ENCODE data around the gene AP4M1. TPM values are rescaled to one million over a fixed set of nuclear protein-coding genes. Genes with fewer than 3 reads are reported as not detected.
"Not testable (repeated sequence)": the region's sequence is repeated elsewhere in the genome, so short reads cannot be mapped to it uniquely, and the experiment has no call there.

The AP4M1 gene
- polyA plus RNA-seq, 2 of the 4 experiments (the other 2 are of a cell fraction), result 16.6 to 18.3 TPM

GRCh38 chr7:100141555-100141949 lies 40.1 kb downstream of the AP4M1 start:
- no peaks in the 10 kb centered on the region for H3K4me1 ChIP-seq
- H3K4me3 ChIP-seq, result no peak overlapping the region
- H3K9me3 ChIP-seq, result no peaks in the 10 kb centered on the region
- POLR2A ChIA-PET, result no interaction called here
- no peak for DNase-seq (ENCODE audit: low read depth in 1 of 2, low spot score in 1 of 2)
- 68% methylated on average over 3 of the region's 3 CpGs for WGBS (ENCODE audit: missing lambda C conversion rate)
- no peak for FAIRE-seq
- H3K27ac ChIP-seq, result no peak overlapping the region
- TF ChIP-seq, protein P1, sequence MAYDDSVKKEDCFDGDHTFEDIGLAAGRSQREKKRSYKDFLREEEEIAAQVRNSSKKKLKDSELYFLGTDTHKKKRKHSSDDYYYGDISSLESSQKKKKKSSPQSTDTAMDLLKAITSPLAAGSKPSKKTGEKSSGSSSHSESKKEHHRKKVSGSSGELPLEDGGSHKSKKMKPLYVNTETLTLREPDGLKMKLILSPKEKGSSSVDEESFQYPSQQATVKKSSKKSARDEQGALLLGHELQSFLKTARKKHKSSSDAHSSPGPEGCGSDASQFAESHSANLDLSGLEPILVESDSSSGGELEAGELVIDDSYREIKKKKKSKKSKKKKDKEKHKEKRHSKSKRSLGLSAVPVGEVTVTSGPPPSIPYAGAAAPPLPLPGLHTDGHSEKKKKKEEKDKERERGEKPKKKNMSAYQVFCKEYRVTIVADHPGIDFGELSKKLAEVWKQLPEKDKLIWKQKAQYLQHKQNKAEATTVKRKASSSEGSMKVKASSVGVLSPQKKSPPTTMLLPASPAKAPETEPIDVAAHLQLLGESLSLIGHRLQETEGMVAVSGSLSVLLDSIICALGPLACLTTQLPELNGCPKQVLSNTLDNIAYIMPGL (CRISPR knock-in tag; IDR thresholded peaks at IDR 0.05; ENCODE audit: borderline replicate concordance), result no peak
- TF ChIP-seq SMC3 (IDR thresholded peaks at IDR 0.05) (no peak), TP53 (CRISPR knock-in tag; IDR thresholded peaks at IDR 0.05) (no peak), RAD21 (conservative IDR thresholded peaks at IDR 0.05 in 1 of 2, IDR thresholded peaks at IDR 0.05 in 1 of 2) (no peak), FOXS1 (CRISPR knock-in tag; IDR thresholded peaks at IDR 0.05) (no peak), CBX2 (IDR thresholded peaks at IDR 0.05; ENCODE audit: borderline replicate concordance, low read depth) (no peak), EHF (CRISPR knock-in tag; IDR thresholded peaks at IDR 0.05) (no peak), NFE2L2 (conservative IDR thresholded peaks at IDR 0.05; ENCODE audit: low read length) (no peak), MAZ (IDR thresholded peaks at IDR 0.05; ENCODE audit: borderline replicate concordance, low read depth, low read length) (no peak), CBX8 (IDR thresholded peaks at IDR 0.05) (no peak), JUN (IDR thresholded peaks at IDR 0.05) (no peak), POLR2AphosphoS2 (conservative IDR thresholded peaks at IDR 0.05; ENCODE audit: low read length) (no peak), BHLHE40 (IDR thresholded peaks at IDR 0.05; ENCODE audit: low read depth, low read length) (no peak), NPAS2 (CRISPR knock-in tag; IDR thresholded peaks at IDR 0.05; ENCODE audit: borderline replicate concordance) (no peak)
- TF ChIP-seq, protein P2, sequence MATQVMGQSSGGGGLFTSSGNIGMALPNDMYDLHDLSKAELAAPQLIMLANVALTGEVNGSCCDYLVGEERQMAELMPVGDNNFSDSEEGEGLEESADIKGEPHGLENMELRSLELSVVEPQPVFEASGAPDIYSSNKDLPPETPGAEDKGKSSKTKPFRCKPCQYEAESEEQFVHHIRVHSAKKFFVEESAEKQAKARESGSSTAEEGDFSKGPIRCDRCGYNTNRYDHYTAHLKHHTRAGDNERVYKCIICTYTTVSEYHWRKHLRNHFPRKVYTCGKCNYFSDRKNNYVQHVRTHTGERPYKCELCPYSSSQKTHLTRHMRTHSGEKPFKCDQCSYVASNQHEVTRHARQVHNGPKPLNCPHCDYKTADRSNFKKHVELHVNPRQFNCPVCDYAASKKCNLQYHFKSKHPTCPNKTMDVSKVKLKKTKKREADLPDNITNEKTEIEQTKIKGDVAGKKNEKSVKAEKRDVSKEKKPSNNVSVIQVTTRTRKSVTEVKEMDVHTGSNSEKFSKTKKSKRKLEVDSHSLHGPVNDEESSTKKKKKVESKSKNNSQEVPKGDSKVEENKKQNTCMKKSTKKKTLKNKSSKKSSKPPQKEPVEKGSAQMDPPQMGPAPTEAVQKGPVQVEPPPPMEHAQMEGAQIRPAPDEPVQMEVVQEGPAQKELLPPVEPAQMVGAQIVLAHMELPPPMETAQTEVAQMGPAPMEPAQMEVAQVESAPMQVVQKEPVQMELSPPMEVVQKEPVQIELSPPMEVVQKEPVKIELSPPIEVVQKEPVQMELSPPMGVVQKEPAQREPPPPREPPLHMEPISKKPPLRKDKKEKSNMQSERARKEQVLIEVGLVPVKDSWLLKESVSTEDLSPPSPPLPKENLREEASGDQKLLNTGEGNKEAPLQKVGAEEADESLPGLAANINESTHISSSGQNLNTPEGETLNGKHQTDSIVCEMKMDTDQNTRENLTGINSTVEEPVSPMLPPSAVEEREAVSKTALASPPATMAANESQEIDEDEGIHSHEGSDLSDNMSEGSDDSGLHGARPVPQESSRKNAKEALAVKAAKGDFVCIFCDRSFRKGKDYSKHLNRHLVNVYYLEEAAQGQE (IDR thresholded peaks at IDR 0.05), result no peak
- no peak overlapping the region for H3K4me2 ChIP-seq
- CTCF ChIA-PET, result interaction anchor here (0.7 to 23.1 kb wide), 2 partner anchors 7 to 10 kb away, joined by 3 to 245 read pairs; no protein-coding TSS in a partner anchor
- ATAC-seq, result no peak

DNA sequence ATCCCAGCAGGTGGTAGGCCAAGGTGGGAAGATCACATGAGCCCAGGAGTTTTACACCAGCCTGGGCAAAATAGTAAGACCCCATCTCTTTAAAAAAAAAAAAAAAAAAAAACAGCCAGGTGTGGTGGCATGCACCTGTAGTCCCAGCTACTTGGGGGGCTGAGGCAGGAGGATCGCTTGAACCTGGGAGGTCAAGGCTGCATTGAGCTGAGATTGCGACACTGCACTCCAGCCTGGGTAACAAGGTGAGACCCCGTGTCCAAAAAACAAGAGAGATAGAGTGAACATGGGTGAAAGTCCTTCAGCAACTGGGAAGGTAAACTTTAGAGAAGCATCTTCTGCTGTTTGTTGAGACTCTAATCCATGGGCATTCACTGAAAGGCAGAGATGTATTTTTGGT lies 41.0 kb downstream of the AP4M1 start:
- no peak overlapping the region for H3K4me2 ChIP-seq
- no peak for DNase-seq (ENCODE audit: low read depth in 1 of 2, low spot score in 1 of 2)
- 62% methylated on average over 3 of the region's 3 CpGs for WGBS (ENCODE audit: missing lambda C conversion rate)
- H3K4me1 ChIP-seq, result no peaks in the 10 kb centered on the region
- ATAC-seq, result no peak; a peak in 1 of 6 replicates
- no peak overlapping the region for H3K27ac ChIP-seq
- no peak for FAIRE-seq
- no peaks in the 10 kb centered on the region for H3K9me3 ChIP-seq
- no peak overlapping the region for H3K4me3 ChIP-seq
- no peak for TF ChIP-seq FOSB (CRISPR knock-in tag; IDR thresholded peaks at IDR 0.05)
- no peak for TF ChIP-seq CHD2 (IDR thresholded peaks at IDR 0.05; ENCODE audit: low read length, partially characterized antibody)
- no peak for TF ChIP-seq SMC3 (IDR thresholded peaks at IDR 0.05)
- TF ChIP-seq NR3C1 (IDR thresholded peaks at IDR 0.05), result no peak
- no peak for TF ChIP-seq BHLHE40 (IDR thresholded peaks at IDR 0.05; ENCODE audit: low read depth, low read length)
- no peak for TF ChIP-seq PHF8 (IDR thresholded peaks at IDR 0.05; ENCODE audit: borderline replicate concordance, low read depth)
- no peak for TF ChIP-seq MYC (IDR thresholded peaks at IDR 0.05; ENCODE audit: borderline replicate concordance, low read length)
- TF ChIP-seq, protein P3, sequence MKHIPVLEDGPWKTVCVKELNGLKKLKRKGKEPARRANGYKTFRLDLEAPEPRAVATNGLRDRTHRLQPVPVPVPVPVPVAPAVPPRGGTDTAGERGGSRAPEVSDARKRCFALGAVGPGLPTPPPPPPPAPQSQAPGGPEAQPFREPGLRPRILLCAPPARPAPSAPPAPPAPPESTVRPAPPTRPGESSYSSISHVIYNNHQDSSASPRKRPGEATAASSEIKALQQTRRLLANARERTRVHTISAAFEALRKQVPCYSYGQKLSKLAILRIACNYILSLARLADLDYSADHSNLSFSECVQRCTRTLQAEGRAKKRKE (CRISPR knock-in tag; IDR thresholded peaks at IDR 0.05; ENCODE audit: low read depth), result no peak
- TF ChIP-seq CBX8 (IDR thresholded peaks at IDR 0.05), result no peak
- no peak for TF ChIP-seq KDM1A (IDR thresholded peaks at IDR 0.05; ENCODE audit: low read depth)
- no peak for TF ChIP-seq MAFK (IDR thresholded peaks at IDR 0.05; ENCODE audit: partially characterized antibody)
- no peak for TF ChIP-seq CBX2 (IDR thresholded peaks at IDR 0.05; ENCODE audit: borderline replicate concordance, low read depth)
- TF ChIP-seq, protein P4, sequence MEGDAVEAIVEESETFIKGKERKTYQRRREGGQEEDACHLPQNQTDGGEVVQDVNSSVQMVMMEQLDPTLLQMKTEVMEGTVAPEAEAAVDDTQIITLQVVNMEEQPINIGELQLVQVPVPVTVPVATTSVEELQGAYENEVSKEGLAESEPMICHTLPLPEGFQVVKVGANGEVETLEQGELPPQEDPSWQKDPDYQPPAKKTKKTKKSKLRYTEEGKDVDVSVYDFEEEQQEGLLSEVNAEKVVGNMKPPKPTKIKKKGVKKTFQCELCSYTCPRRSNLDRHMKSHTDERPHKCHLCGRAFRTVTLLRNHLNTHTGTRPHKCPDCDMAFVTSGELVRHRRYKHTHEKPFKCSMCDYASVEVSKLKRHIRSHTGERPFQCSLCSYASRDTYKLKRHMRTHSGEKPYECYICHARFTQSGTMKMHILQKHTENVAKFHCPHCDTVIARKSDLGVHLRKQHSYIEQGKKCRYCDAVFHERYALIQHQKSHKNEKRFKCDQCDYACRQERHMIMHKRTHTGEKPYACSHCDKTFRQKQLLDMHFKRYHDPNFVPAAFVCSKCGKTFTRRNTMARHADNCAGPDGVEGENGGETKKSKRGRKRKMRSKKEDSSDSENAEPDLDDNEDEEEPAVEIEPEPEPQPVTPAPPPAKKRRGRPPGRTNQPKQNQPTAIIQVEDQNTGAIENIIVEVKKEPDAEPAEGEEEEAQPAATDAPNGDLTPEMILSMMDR (IDR thresholded peaks at IDR 0.05), result no peak
- no peak for TF ChIP-seq ZFP36 (IDR thresholded peaks at IDR 0.05; ENCODE audit: borderline replicate concordance, partially characterized antibody)
- CTCF ChIA-PET, result interaction anchor here (0.8 to 23.1 kb wide), 2 partner anchors 8 to 76 kb away, joined by 3 to 245 read pairs; no protein-coding TSS in a partner anchor
- POLR2A ChIA-PET, result no interaction called here

DNA sequence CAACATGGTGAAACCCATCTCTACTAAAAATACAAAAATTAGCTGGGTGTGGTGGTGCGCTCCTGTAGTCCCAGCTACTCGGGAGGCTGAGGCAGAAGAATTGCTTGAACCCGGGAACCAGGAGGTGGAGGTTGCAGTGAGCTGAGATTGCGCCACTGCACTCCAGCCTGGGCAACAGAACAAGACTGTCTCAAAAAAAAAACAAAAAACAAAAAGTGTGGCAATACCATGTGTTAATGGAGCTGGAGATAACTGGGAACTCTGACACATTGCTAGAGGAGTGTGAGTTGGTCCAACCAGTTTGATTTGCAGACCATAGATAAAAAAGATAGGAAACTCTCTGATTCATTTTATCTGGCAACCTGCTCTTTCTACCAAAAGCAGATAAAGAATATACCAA lies 44.9 kb downstream of the AP4M1 start:
- not testable (repeated sequence) for H3K27ac ChIP-seq; H3K4me3 ChIP-seq; H3K4me1 ChIP-seq; H3K9me3 ChIP-seq; DNase-seq (ENCODE audit: low read depth in 1 of 2, low spot score in 1 of 2); FAIRE-seq; H3K4me2 ChIP-seq; ATAC-seq
- CTCF ChIA-PET, result interaction anchor here (0.6 to 23.1 kb wide), 4 partner anchors 12 to 92 kb away, joined by 3 to 245 read pairs (median 3); no protein-coding TSS in a partner anchor
- POLR2A ChIA-PET, result interaction anchor here (0.6 kb wide), 1 partner anchor 1745 kb away, joined by 3 read pairs; no protein-coding TSS in a partner anchor
- WGBS (ENCODE audit: missing lambda C conversion rate), result 86% methylated on average over 4 of the region's 4 CpGs

All from A549 (cell line).